Measurements from ENCODE around the gene BAZ2B.

GRCh38 chr2:159409116-159409800, 207.1 kb downstream of the BAZ2B start:
- TF ChIP-seq, protein P1, sequence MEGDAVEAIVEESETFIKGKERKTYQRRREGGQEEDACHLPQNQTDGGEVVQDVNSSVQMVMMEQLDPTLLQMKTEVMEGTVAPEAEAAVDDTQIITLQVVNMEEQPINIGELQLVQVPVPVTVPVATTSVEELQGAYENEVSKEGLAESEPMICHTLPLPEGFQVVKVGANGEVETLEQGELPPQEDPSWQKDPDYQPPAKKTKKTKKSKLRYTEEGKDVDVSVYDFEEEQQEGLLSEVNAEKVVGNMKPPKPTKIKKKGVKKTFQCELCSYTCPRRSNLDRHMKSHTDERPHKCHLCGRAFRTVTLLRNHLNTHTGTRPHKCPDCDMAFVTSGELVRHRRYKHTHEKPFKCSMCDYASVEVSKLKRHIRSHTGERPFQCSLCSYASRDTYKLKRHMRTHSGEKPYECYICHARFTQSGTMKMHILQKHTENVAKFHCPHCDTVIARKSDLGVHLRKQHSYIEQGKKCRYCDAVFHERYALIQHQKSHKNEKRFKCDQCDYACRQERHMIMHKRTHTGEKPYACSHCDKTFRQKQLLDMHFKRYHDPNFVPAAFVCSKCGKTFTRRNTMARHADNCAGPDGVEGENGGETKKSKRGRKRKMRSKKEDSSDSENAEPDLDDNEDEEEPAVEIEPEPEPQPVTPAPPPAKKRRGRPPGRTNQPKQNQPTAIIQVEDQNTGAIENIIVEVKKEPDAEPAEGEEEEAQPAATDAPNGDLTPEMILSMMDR (IDR thresholded peaks at IDR 0.05) = no peak
- TF ChIP-seq POLR2A (IDR thresholded peaks at IDR 0.05) = no peak

Data from thyroid gland (tissue), 4 donors.